ENCODE results near the gene OLFM3.

OLFM3 gene

GRCh38 chr1:101849356-101849755 is 147.4 kb downstream of the OLFM3 start:
- no peak for DNase-seq (ENCODE audit: low read depth)
- no peak overlapping the region for H3K4me3 ChIP-seq (ENCODE audit: low read depth, low read length)
- TF ChIP-seq POLR2A (IDR thresholded peaks at IDR 0.05; ENCODE audit: extremely low read depth, insufficient read length) (no peak), MYC (IDR thresholded peaks at IDR 0.05; ENCODE audit: low read depth, low read length) (no peak)

DNA sequence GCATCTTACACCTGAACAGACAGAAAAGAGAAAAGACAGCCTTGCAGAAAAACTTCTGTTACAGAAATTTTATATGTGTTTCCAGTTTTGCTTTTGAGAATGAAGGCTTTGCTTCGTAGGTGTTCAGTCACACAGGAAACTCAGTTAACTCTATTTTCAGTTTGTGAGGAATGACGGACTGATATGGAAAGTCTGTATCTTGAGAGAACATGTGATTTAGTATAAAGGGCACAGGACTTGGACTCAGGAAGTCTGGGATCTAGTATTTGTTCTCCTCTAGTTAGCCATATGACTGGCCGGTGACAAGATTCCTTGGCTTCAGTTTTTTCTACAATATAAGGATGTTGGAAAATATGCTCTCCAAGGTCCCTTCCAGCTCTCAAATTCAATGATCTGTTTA is 149.1 kb downstream of the OLFM3 start:
- no peak for TF ChIP-seq CTCF (IDR thresholded peaks at IDR 0.05; ENCODE audit: low read depth, low read length)
- DNase-seq (ENCODE audit: low read depth): no peak
- no peak overlapping the region for H3K4me3 ChIP-seq (ENCODE audit: low read depth, low read length)

- no peak overlapping the region for H3K4me3 ChIP-seq (ENCODE audit: low read depth, low read length)
These were observed 149.9 kb downstream of the OLFM3 start for GRCh38 chr1:101846820-101847219.

GRCh38 chr1:101843160-101843559 is 153.6 kb downstream of the OLFM3 start:
- no peak overlapping the region for H3K4me3 ChIP-seq (ENCODE audit: low read depth, low read length)
- DNase-seq (ENCODE audit: low read depth): no peak
- TF ChIP-seq MYC (IDR thresholded peaks at IDR 0.05; ENCODE audit: low read depth, low read length): no peak
- TF ChIP-seq POLR2A (IDR thresholded peaks at IDR 0.05; ENCODE audit: extremely low read depth, insufficient read length): no peak
- TF ChIP-seq MAX (IDR thresholded peaks at IDR 0.05; ENCODE audit: low read depth, low read length): no peak
- TF ChIP-seq CTCF (IDR thresholded peaks at IDR 0.05; ENCODE audit: low read depth, low read length): no peak

More at GRCh38 chr1:101846820-101847219, 149.9 kb downstream of the OLFM3 start:
- no peak for DNase-seq (ENCODE audit: low read depth)
- TF ChIP-seq MAX (IDR thresholded peaks at IDR 0.05; ENCODE audit: low read depth, low read length) (no peak), MYC (IDR thresholded peaks at IDR 0.05; ENCODE audit: low read depth, low read length) (no peak), POLR2A (IDR thresholded peaks at IDR 0.05; ENCODE audit: extremely low read depth, insufficient read length) (no peak), CTCF (IDR thresholded peaks at IDR 0.05; ENCODE audit: low read depth, low read length) (no peak)

DNA sequence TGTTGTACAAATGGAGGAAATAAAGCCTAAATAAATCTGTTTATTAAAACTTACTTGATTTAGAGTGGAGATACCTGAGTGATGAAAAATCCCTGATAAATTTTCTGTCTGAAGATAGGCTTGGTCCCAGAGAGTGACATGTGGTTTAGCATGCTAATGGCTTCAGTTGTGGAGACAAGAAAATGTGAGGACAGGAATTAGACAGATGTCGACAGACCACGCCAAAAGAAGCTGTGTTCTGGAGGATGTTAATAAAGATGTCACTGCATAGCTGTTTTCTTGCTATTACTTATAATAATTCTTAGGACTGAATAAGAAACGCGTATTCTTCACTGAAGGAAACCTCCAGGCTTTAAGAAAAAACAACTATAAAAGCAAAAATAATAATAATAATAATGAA is 154.9 kb downstream of the OLFM3 start:
- no peak overlapping the region for H3K4me3 ChIP-seq (ENCODE audit: low read depth, low read length)
- DNase-seq (ENCODE audit: low read depth): no peak
- no peak for TF ChIP-seq POLR2A (IDR thresholded peaks at IDR 0.05; ENCODE audit: extremely low read depth, insufficient read length)

DNA sequence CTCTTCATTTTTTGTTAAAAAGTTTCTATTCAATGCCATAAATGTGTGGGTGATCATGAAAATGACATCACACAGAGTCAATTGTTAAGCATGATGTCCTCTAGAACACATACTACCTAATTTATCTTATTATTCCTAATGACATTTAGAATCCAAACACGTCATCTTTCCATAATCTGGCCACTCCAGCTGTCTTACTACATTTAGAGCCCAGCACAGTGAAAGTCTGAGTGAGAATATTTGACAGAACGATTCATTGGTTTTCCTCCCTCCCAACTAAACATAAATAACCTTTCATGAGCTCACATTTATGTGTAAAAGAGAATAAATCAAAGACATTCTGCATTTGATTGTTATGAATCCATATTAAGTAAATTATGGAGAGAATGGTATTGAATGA is 160.7 kb downstream of the OLFM3 start:
- TF ChIP-seq MYC (IDR thresholded peaks at IDR 0.05; ENCODE audit: low read depth, low read length): no peak
- no peak for TF ChIP-seq POLR2A (IDR thresholded peaks at IDR 0.05; ENCODE audit: extremely low read depth, insufficient read length)
- no peak for TF ChIP-seq MAX (IDR thresholded peaks at IDR 0.05; ENCODE audit: low read depth, low read length)
- no peak for TF ChIP-seq CTCF (IDR thresholded peaks at IDR 0.05; ENCODE audit: low read depth, low read length)
- H3K4me3 ChIP-seq (ENCODE audit: low read depth, low read length): no peak overlapping the region
- DNase-seq (ENCODE audit: low read depth): no peak

DNA sequence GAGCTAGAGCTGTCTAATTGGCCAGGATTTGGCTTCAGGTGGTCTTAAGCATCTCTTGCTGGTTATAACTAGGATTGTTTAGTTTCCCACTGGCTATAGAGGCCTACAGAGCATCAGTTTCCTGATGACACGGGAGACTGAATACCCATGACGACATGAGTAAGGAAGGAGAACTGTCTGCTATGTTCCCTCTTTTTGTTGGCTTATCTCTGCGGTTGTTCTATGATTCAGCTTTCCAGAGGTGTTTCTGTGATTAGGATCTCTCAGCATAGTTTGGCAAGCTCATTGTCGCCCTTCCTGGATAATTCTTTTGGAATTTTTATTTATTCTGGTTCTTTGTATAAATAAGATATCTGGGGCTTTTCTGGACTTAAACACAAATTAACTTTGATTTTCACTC is 163.4 kb downstream of the OLFM3 start:
- DNase-seq (ENCODE audit: low read depth): no peak
- H3K4me3 ChIP-seq (ENCODE audit: low read depth, low read length): no peak overlapping the region
- no peak for TF ChIP-seq POLR2A (IDR thresholded peaks at IDR 0.05; ENCODE audit: extremely low read depth, insufficient read length)
- TF ChIP-seq MAX (IDR thresholded peaks at IDR 0.05; ENCODE audit: low read depth, low read length): no peak
- no peak for TF ChIP-seq MYC (IDR thresholded peaks at IDR 0.05; ENCODE audit: low read depth, low read length)
- TF ChIP-seq CTCF (IDR thresholded peaks at IDR 0.05; ENCODE audit: low read depth, low read length): no peak
